Keratinocyte (primary cell): ENCODE measurements around the gene FOXC1.

Source experiments
- CTCF ChIP-seq, 3 experiments: IDR thresholded peaks in 1 of 3; conservative IDR thresholded peaks in 1 of 3; optimal IDR thresholded peaks in 1 of 3; 2 replicates in 2 of 3; 3 replicates in 1 of 3; pipeline versions ENCODE3 to v1.5.1; 2011; ENCODE audit warnings: low read length in 3 of 3, mild to moderate bottlenecking in 3 of 3, moderate library complexity in 2 of 3, control low read depth in 1 of 3, inconsistent platforms in 1 of 3; ENCODE audit not compliant: insufficient read depth in 2 of 3; ENCODE audit errors: extremely low read depth in 1 of 3
- EZH2 ChIP-seq: IDR thresholded peaks from one replicate; pipeline ENCODE4 v1.6.1; 2012; ENCODE audit warnings: inconsistent platforms, mild to moderate bottlenecking, low read length, moderate library complexity

GRCh38 chr6:1608222-1609040 is 1.3 kb upstream of the FOXC1 start:
- TF ChIP-seq EZH2 (no peak), CTCF (optimal IDR thresholded peaks at IDR 0.05 in 1 of 3, IDR thresholded peaks at IDR 0.05 in 1 of 3, conservative IDR thresholded peaks at IDR 0.05 in 1 of 3; ENCODE audit: extremely low read depth in 1 of 3, insufficient read depth in 2 of 3, low read length in 3 of 3) (no peak)
